SK-N-SH (cell line): ENCODE data around the gene TDP2. TPM values are rescaled to one million over a fixed set of nuclear protein-coding genes. Genes with fewer than 3 reads are reported as not detected.
"Not testable (repeated sequence)": the region's sequence is repeated elsewhere in the genome, so short reads cannot be mapped to it uniquely, and the experiment has no call there.

ENCODE experiments used
- CTCF ChIA-PET: fragments of 300-600, 350-600 bp; formaldehyde crosslinking; extraction: SDS; loops from one replicate; lab custom pipeline; 2021; lab: Yijun Ruan, JAX
- POLR2A ChIA-PET: fragments of 350-600 bp; sonication (Branson Sonifier 250); formaldehyde crosslinking; extraction: SDS; loops from one replicate; lab custom pipeline; 2020; ENCODE audit warnings: antibody characterized with exemption, inconsistent platforms; lab: Yijun Ruan, JAX
- DNase-seq: peaks from one replicate; pipeline ENCODE4 v3.0.0; 2012
- H2AFZ ChIP-seq: fragments of 200-600 bp; sonication (generic); 2 replicates; pipeline ENCODE4 v1.8.1; 2016; ENCODE audit warnings: antibody characterized with exemption, mild to moderate bottlenecking, low read depth
- H3F3A ChIP-seq: fragments of 200-600 bp; sonication (generic); replicated peaks from 2 replicates; pipeline ENCODE3; 2016; ENCODE audit warnings: antibody characterized with exemption, mild to moderate bottlenecking; ENCODE audit not compliant: insufficient read depth
- H3K27ac ChIP-seq, 2 experiments: fragments of 200-500 bp in 1 of 2; fragments of 200-600 bp in 1 of 2; sonication (Bioruptor generic) in 1 of 2; sonication (generic), shearing (Covaris generic) in 1 of 2; 2 replicates each; pipeline versions ENCODE4 v1.5.1 to v1.6.1; 2014 to 2016; ENCODE audit warnings: low read depth in 2 of 2, inconsistent platforms in 1 of 2, low read length in 1 of 2, mild to moderate bottlenecking in 1 of 2, mixed read lengths in 1 of 2
- H3K27me3 ChIP-seq: fragments of 200-600 bp; sonication (generic), shearing (Covaris generic); 2 replicates; pipeline ENCODE4 v1.6.1; 2016; ENCODE audit warnings: mixed run types; ENCODE audit not compliant: insufficient read depth
- H3K36me3 ChIP-seq, 2 experiments: fragments of 200-500 bp in 1 of 2; fragments of 200-600 bp in 1 of 2; sonication (Bioruptor generic) in 1 of 2; sonication (generic) in 1 of 2; replicated peaks in 1 of 2; 2 replicates each; pipeline versions ENCODE3 to v1.5.1; 2014 to 2016; ENCODE audit warnings: low read length in 1 of 2, mild to moderate bottlenecking in 1 of 2; ENCODE audit not compliant: insufficient read depth in 2 of 2, control insufficient read depth in 1 of 2
- H3K4me1 ChIP-seq, 2 experiments: fragments of 200-500 bp in 1 of 2; fragments of 200-600 bp in 1 of 2; sonication (Bioruptor generic) in 1 of 2; sonication (generic), shearing (Covaris generic) in 1 of 2; 2 replicates each; pipeline versions ENCODE4 v1.5.1 to v1.6.1; 2014 to 2016; ENCODE audit warnings: low read depth in 1 of 2, low read length in 1 of 2, mixed run types in 1 of 2; ENCODE audit not compliant: insufficient read depth in 2 of 2, control insufficient read depth in 1 of 2
- H3K4me2 ChIP-seq: fragments of 200-600 bp; sonication (generic), shearing (Covaris generic); 2 replicates; pipeline ENCODE4 v1.6.1; 2017; ENCODE audit warnings: mixed run types
- H3K4me3 ChIP-seq, 2 experiments: fragments of 200-500 bp in 1 of 2; fragments of 200-600 bp in 1 of 2; sonication (Bioruptor generic) in 1 of 2; sonication (generic), shearing (Covaris generic) in 1 of 2; 2 replicates each; pipeline versions ENCODE4 v1.5.1 to v1.8.1; 2014 to 2016; ENCODE audit warnings: low read depth in 2 of 2, inconsistent platforms in 1 of 2, low read length in 1 of 2, mild to moderate bottlenecking in 1 of 2, mixed read lengths in 1 of 2, moderate library complexity in 1 of 2
- H3K79me2 ChIP-seq: fragments of 200-600 bp; sonication (generic); 2 replicates; pipeline ENCODE4 v1.8.1; 2017; ENCODE audit warnings: mild to moderate bottlenecking; ENCODE audit not compliant: insufficient read depth
- H3K9ac ChIP-seq: fragments of 200-600 bp; sonication (generic); 2 replicates; pipeline ENCODE4 v1.6.1; 2017; ENCODE audit warnings: mixed run types
- H3K9me2 ChIP-seq: fragments of 200-600 bp; sonication (generic); 2 replicates; pipeline ENCODE4 v1.6.1; 2017; ENCODE audit warnings: mixed run types
- H3K9me3 ChIP-seq: fragments of 200-600 bp; sonication (generic); 2 replicates; pipeline ENCODE4 v1.6.1; 2017; ENCODE audit warnings: mixed run types, mild to moderate bottlenecking, moderate library complexity
- H4K20me1 ChIP-seq: fragments of 200-600 bp; sonication (generic); 2 replicates; pipeline ENCODE4 v1.6.1; 2017; ENCODE audit warnings: mild to moderate bottlenecking, mixed run types; ENCODE audit not compliant: insufficient read depth
- CHD2 ChIP-seq: fragments of 150-350 bp; IDR thresholded peaks from 2 replicates; pipeline ENCODE4 v1.6.1; 2018; ENCODE audit warnings: low read length; ENCODE audit not compliant: partially characterized antibody
- ELF1 ChIP-seq: IDR thresholded peaks from 2 replicates; pipeline ENCODE4 v1.4.0; 2012
- EP300 ChIP-seq, 2 experiments: IDR thresholded peaks; 2 replicates each; pipeline versions ENCODE4 v1.4.0 to v1.6.1; 2012; ENCODE audit warnings: borderline replicate concordance in 1 of 2, low read depth in 1 of 2, low read length in 1 of 2
- FOXM1 ChIP-seq: IDR thresholded peaks from 2 replicates; pipeline ENCODE4 v1.4.0; 2012; ENCODE audit warnings: low read depth, mild to moderate bottlenecking
- GATA2 ChIP-seq: sonication (generic); formaldehyde crosslinking; IDR thresholded peaks from 2 replicates; pipeline ENCODE4 v1.5.0; 2020; ENCODE audit warnings: mild to moderate bottlenecking, missing genetic modification reagents
- JUND ChIP-seq: IDR thresholded peaks from 2 replicates; pipeline ENCODE4 v1.4.0; 2012
- NFIC ChIP-seq: IDR thresholded peaks from 2 replicates; pipeline ENCODE4 v1.4.0; 2012; ENCODE audit warnings: borderline replicate concordance
- RCOR1 ChIP-seq: fragments of 150-350 bp; IDR thresholded peaks from 2 replicates; pipeline ENCODE4 v1.6.1; 2017; ENCODE audit warnings: antibody characterized with exemption, low read length
- SIN3A ChIP-seq: IDR thresholded peaks from 2 replicates; pipeline ENCODE4 v1.6.1; 2012; ENCODE audit warnings: low read depth, mild to moderate bottlenecking, low read length, moderate library complexity, borderline replicate concordance
- SMC3 ChIP-seq: IDR thresholded peaks from 2 replicates; pipeline ENCODE4 v1.6.1; 2012; ENCODE audit warnings: low read depth, low read length, improper control_type of control experiment
- TCF12 ChIP-seq: IDR thresholded peaks from 2 replicates; pipeline ENCODE4 v1.4.0; 2012
- YY1 ChIP-seq: IDR thresholded peaks from 2 replicates; pipeline ENCODE4 v1.4.0; 2012; ENCODE audit warnings: low read depth, mild to moderate bottlenecking
- WGBS: methylation state at CpG from one replicate; pipeline ENCODE4 v1.1.6; 2017; ENCODE audit warnings: low lambda C conversion rate; 5-methylcytosine and 5-hydroxymethylcytosine counted together
- polyA plus RNA-seq, 3 experiments: library from polyadenylated mRNA; depleted of rRNA; stranded (reverse); fragments of >200 nt; gene quantifications; 2 replicates each; pipeline ENCODE4 v1.2.3, GENCODE V29; 2012
- TF ChIP-seq, protein P1 (sequence below): fragments of 150-350 bp; IDR thresholded peaks from 2 replicates; pipeline ENCODE4 v1.6.1; 2017; ENCODE audit warnings: antibody characterized with exemption, low read length, low read depth, borderline replicate concordance
- TF ChIP-seq, protein P2 (sequence below): IDR thresholded peaks from 2 replicates; pipeline ENCODE4 v1.4.0; 2012; ENCODE audit warnings: low read depth, borderline replicate concordance
- TF ChIP-seq, protein P3 (sequence below): IDR thresholded peaks from 2 replicates; pipeline ENCODE4 v1.6.1; 2012; ENCODE audit warnings: mild to moderate bottlenecking, low read depth, low read length, moderate library complexity

The TDP2 gene
- polyA plus RNA-seq, 1 of the 3 experiments (the other 2 are of a cell fraction), result 20.0 TPM

DNA sequence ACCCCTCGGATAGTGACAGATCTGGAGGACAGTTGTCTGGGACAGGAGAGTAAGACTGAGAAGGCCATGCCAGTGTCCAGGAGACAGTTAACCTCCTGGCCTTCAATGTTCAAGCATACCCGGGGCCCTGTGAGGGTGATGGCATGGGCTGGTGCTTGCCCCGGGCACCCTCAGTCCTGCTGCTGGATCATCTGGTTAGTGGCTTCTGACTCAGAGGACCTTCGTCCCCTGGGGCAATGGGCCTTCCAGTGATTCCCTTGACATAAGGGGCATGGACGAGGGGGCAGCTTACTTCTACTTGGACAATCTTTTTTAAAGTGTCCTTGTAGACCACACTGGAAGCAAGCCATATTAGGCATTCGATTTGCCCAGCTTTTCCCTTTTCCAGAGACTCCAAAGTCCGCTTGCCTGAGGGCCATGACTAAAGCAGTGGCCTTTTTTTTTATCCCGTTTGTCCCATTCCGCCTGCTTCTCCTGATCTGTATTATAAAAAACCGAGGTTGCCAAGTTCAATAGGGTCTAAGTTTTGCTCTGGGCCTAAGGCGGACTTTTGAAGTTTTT is 12.2 kb upstream of the TDP2 start:
- H2AFZ ChIP-seq, POLR2A ChIA-PET, H3K4me3 ChIP-seq, H3K27me3 ChIP-seq, H3K4me2 ChIP-seq, H3K27ac ChIP-seq, DNase-seq, H3K79me2 ChIP-seq, H3K9ac ChIP-seq, H4K20me1 ChIP-seq, H3K4me1 ChIP-seq, CTCF ChIA-PET, H3F3A ChIP-seq, H3K36me3 ChIP-seq, H3K9me2 ChIP-seq, H3K9me3 ChIP-seq: not testable (repeated sequence)
- 82% methylated on average over 11 of the region's 11 CpGs for WGBS

DNA sequence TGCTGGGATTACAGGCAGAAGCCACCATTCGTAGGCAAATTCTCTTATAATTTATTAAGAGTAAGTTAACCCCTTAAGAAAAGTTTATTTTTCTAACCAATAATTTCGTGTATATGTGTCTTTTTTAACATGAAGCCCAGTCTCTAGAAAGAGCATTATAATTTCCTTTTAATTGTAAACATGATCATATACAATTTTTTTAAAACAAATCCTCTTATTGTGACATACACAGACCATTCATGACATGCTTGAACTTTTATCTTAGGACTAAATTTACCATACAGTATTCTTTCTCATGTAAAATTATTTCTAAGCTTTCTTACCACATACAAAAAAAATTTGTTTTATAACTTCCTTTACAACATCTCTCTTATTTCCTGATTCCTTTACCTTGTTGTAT is 6.9 kb upstream of the TDP2 start:
- Histone ChIP-seq H3K9me2 (no peaks in the 10 kb centered on the region), H3K9me3 (peaks cover 5% of the 10 kb centered on the region; the same call in 1 of the 2 replicates), H3K4me1 (no peaks in the 10 kb centered on the region), H3K4me3 (no peak overlapping the region), H2AFZ (no peak overlapping the region), H3K27me3 (no peaks in the 10 kb centered on the region), H3K36me3 (peaks cover 0 to 11% of the 10 kb centered on the region in 2 experiments), H3K4me2 (no peak overlapping the region), H3K9ac (no peak overlapping the region), H3K27ac (no peak overlapping the region), H3F3A (peaks cover 3% of the 10 kb centered on the region), H3K79me2 (0 out of 2 replicates have a peak, but pooled peaks cover under 1% of the 10 kb centered on the region), H4K20me1 (no peaks in the 10 kb centered on the region)
- ChIA-PET CTCF (no interaction called here), POLR2A (interaction anchor here (0.6 kb wide), 1 partner anchor 10 kb away, joined by 3 read pairs; no protein-coding TSS in a partner anchor)
- DNase-seq, result no peak
- TF ChIP-seq EP300 (IDR thresholded peaks at IDR 0.05; ENCODE audit: borderline replicate concordance in 1 of 2, low read depth in 1 of 2, low read length in 1 of 2), result no peak
- no peak for TF ChIP-seq CHD2
- no peak for TF ChIP-seq GATA2 (CRISPR knock-in tag)
- TF ChIP-seq YY1, result no peak
- TF ChIP-seq, protein P1, sequence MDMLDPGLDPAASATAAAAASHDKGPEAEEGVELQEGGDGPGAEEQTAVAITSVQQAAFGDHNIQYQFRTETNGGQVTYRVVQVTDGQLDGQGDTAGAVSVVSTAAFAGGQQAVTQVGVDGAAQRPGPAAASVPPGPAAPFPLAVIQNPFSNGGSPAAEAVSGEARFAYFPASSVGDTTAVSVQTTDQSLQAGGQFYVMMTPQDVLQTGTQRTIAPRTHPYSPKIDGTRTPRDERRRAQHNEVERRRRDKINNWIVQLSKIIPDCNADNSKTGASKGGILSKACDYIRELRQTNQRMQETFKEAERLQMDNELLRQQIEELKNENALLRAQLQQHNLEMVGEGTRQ, result no peak
- TF ChIP-seq SIN3A, result no peak
- no peak for TF ChIP-seq FOXM1
- TF ChIP-seq NFIC, result no peak
- TF ChIP-seq ELF1, result no peak
- TF ChIP-seq, protein P2, sequence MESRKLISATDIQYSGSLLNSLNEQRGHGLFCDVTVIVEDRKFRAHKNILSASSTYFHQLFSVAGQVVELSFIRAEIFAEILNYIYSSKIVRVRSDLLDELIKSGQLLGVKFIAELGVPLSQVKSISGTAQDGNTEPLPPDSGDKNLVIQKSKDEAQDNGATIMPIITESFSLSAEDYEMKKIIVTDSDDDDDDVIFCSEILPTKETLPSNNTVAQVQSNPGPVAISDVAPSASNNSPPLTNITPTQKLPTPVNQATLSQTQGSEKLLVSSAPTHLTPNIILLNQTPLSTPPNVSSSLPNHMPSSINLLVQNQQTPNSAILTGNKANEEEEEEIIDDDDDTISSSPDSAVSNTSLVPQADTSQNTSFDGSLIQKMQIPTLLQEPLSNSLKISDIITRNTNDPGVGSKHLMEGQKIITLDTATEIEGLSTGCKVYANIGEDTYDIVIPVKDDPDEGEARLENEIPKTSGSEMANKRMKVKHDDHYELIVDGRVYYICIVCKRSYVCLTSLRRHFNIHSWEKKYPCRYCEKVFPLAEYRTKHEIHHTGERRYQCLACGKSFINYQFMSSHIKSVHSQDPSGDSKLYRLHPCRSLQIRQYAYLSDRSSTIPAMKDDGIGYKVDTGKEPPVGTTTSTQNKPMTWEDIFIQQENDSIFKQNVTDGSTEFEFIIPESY, result no peak
- no peak for TF ChIP-seq JUND
- TF ChIP-seq RCOR1, result no peak
- TF ChIP-seq, protein P3, sequence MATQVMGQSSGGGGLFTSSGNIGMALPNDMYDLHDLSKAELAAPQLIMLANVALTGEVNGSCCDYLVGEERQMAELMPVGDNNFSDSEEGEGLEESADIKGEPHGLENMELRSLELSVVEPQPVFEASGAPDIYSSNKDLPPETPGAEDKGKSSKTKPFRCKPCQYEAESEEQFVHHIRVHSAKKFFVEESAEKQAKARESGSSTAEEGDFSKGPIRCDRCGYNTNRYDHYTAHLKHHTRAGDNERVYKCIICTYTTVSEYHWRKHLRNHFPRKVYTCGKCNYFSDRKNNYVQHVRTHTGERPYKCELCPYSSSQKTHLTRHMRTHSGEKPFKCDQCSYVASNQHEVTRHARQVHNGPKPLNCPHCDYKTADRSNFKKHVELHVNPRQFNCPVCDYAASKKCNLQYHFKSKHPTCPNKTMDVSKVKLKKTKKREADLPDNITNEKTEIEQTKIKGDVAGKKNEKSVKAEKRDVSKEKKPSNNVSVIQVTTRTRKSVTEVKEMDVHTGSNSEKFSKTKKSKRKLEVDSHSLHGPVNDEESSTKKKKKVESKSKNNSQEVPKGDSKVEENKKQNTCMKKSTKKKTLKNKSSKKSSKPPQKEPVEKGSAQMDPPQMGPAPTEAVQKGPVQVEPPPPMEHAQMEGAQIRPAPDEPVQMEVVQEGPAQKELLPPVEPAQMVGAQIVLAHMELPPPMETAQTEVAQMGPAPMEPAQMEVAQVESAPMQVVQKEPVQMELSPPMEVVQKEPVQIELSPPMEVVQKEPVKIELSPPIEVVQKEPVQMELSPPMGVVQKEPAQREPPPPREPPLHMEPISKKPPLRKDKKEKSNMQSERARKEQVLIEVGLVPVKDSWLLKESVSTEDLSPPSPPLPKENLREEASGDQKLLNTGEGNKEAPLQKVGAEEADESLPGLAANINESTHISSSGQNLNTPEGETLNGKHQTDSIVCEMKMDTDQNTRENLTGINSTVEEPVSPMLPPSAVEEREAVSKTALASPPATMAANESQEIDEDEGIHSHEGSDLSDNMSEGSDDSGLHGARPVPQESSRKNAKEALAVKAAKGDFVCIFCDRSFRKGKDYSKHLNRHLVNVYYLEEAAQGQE, result no peak
- TF ChIP-seq TCF12, result no peak
- TF ChIP-seq SMC3, result no peak
- 53% methylated on average over 2 of the region's 2 CpGs for WGBS
